HG03521 (cell line): ENCODE results near the gene NDUFA6.
A peak's percentile ranks its signal among the peaks of the same experiment; 100 is the strongest.
"Not testable (repeated sequence)": the region's sequence is repeated elsewhere in the genome, so short reads cannot be mapped to it uniquely, and the experiment has no call there.

ENCODE experiments used
- ATAC-seq: cut with Tn5 transposase; IDR thresholded peaks from one replicate; pipeline ENCODE4 v1.9.1; 2021; ENCODE audit warnings: mild to moderate bottlenecking, moderate library complexity; ENCODE audit not compliant: unreplicated experiment

The NDUFA6 gene

GRCh38 chr22:42090596-42091454 lies at the start of gene NDUFA6:
TSS of gene NDUFA6 (minus strand) at chr22:42090772. CDS start at chr22:42090744, 28 bp downstream.
- ATAC-seq = peak; percentile 92

- ATAC-seq = not testable (repeated sequence)
Observed at GRCh38 chr22:42140153-42140552, 49.6 kb upstream of the NDUFA6 start.

GRCh38 chr22:42139508-42139907 lies 48.9 kb upstream of the NDUFA6 start:
- ATAC-seq = not testable (repeated sequence)

DNA sequence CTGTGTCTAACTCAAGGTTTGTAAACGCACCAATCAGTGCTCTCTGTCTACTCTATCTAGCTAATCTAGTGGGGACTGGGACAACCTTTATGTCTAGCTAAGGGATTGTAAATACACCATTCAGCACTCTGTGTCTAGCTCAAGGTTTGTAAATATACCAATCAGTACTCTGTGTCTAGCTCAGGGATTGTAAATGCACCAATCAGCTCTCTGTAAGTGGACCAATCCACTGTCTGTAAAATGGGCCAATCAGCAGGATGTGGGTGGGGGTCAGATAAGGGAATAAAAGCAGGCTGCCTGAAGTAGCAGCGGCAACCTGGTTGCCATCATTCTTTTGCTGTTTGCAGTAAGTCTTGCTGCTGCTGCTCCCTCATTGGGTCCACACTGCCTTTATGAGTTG lies 48.4 kb upstream of the NDUFA6 start:
- no peak for ATAC-seq

DNA sequence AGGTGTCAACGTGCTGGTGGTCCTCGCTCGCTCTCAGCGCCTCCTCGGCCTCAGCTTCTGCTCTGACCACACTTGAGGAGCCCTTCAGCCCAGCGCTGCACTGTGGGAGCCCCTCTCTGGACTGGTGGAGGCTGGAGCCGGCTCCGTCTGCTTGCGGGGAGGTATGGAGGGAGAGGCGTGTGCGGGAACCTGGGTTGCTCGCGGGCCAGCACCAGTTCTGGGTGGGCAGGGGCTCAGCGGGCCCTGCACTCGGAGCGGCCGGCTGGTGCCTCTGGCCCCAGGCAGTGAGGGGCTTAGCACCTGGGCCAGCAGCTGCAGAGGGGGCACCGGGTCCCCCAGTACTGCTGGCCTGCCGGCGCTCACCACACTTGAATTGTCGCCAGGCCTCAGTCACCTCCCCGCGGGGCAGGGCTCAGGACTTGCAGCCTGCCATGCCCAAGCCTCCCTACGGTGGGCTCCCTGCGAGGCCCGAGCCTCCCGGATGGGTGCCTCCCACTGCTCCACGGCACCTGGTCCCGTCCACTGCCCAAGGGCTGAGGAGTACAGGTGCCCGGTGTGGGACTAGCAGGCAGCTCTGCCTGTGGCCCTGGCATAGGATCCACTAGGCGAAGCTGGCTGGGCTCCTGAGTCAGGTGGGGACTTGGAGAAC lies 47.7 kb upstream of the NDUFA6 start:
- ATAC-seq = no peak

DNA sequence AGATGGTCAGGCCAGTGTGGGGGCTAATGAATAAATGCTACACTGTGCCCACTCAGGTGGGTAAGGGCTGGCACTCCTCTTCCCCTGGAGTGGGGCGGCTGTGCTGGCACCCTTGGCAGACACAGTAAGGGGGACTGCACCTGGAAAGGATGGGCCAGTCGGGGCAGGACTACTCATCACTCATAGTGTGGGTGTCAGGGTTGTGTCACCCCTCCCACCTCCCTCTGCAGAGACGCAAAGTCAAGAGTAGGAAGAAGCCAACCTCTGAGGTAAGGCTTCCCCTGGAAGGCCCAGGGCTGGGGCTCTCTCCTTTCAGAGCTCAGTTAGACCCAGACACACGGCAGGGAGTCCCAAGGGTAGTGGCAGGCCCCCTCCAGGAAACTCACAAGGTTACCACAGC lies 45.1 kb upstream of the NDUFA6 start:
- not testable (repeated sequence) for ATAC-seq

GRCh38 chr22:42134100-42135020 lies 43.8 kb upstream of the NDUFA6 start:
- ATAC-seq = no peak

- no peak for ATAC-seq
Observed at GRCh38 chr22:42132457-42132856, 41.9 kb upstream of the NDUFA6 start.

GRCh38 chr22:42131562-42131961 lies 41.0 kb upstream of the NDUFA6 start:
- ATAC-seq = no peak

DNA sequence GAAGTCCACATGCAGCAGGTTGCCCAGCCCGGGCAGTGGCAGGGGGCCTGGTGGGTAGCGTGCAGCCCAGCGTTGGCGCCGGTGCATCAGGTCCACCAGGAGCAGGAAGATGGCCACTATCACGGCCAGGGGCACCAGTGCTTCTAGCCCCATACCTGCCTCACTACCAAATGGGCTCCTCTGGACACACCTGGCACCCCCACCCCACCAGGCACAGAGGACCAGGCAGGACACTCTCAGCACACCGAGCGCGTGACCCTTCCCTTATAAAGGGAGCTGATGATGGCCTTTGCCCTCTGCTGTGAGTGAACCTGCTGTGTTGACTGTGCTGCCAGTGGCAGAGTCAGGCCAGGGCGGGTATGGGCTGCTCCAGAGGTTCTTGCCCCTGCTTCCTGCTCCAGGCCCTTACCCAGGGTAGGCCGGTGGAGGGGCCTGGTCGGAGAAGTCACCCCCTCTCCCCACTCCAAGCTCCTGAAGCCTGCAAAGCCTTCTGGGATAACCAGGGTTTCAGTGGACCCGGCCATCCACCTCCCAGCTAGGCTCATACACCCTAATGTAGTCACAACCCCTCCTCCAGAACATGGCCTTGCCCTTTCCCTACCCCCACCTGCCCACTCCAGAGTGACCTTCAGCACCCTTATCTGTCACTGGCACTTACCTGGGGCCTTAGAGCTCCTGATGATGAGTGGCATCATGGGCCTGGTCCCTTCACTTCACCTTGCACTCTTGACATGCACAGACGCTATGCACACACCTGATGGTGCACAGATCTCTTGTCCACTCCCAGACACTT lies 40.3 kb upstream of the NDUFA6 start, which contains the start of gene CYP2D6:
CYP2D6 (minus strand) TSS at position 172 of the 793 bp plus-strand sequence; CDS start at position 153, 19 bp downstream.
- not testable (repeated sequence) for ATAC-seq

DNA sequence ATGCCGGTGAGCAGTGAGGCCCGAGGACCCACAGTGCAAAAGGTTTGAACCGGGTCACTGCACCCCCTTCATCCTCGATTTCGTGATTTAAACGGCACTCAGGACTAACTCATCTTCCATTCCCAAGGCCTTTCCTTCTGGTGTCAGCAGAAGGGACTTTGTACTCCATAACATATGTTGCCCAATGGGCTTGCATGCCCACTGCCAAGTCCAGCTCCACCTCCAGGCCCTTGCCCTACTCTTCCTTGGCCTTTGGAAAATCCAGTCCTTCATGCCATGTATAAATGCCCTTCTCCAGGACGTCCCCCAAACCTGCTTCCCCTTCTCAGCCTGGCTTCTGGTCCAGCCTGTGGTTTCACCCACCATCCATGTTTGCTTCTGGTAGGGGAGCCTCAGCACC lies 39.6 kb upstream of the NDUFA6 start:
- not testable (repeated sequence) for ATAC-seq

- not testable (repeated sequence) for ATAC-seq
Observed at GRCh38 chr22:42128776-42129694, 38.5 kb upstream of the NDUFA6 start.

DNA sequence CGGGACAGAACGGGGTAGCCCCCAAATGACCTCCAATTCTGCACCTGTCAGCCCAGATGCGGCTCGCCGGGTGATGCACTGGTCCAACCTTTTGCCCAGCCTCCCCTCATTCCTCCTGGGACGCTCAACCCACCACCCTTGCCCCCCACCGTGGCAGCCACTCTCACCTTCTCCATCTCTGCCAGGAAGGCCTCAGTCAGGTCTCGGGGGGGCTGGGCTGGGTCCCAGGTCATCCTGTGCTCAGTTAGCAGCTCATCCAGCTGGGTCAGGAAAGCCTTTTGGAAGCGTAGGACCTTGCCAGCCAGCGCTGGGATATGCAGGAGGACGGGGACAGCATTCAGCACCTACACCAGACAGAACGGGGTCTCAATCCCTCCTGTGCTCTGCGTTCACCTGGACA lies 37.4 kb upstream of the NDUFA6 start:
- not testable (repeated sequence) for ATAC-seq

DNA sequence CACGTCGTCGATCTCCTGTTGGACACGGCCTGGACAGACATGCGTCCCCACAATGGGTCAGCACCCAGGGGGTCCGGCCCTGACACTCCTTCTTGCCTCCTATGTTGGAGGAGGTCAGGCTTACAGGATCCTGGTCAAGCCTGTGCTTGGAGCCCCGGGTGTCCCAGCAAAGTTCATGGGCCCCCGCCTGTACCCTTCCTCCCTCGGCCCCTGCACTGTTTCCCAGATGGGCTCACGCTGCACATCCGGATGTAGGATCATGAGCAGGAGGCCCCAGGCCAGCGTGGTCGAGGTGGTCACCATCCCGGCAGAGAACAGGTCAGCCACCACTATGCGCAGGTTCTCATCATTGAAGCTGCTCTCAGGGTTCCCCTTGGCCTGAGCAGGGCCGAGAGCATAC lies 37.0 kb upstream of the NDUFA6 start:
- no peak for ATAC-seq

- ATAC-seq = not testable (repeated sequence)
Observed at GRCh38 chr22:42123529-42123928, 33.0 kb upstream of the NDUFA6 start.

DNA sequence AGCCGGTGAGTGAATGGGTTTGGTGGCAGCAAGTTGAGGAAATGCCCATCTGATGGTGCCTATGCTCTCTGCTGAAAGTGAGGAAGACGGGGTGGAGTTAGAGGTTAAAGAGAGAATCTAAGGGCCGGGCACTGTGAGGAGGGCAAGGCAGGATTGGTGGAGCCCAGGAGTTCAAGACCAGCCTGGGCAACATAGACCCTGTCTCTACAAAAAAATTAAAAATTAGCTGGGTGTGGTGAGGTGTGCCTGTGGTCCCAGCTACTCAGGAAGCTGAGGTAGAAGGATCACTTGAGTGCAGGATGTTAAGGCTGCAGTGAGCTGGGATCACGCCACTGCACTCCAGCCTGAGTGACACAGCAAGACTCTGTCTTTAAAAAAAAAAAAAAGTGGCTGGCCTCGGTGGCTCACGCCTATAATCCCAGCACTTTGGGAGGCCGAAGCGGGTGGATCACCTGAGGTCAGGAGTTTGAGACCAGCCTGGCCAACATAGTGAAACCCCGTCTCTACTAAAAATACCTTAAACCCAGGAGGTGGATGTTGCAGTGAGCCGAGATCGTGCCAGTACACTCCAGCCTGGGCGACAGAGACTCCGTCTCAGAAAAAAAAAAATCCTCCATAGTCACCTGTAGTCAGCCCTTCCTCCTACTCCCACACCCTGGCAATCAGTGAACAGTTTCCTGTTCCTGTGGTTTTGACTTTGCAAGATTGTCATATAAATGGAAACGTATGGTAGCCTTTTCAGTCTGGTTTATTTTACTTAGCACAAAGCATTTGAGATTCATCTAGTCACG lies 29.9 kb upstream of the NDUFA6 start:
- ATAC-seq = not testable (repeated sequence)

GRCh38 chr22:42116848-42117424 lies 26.4 kb upstream of the NDUFA6 start:
- ATAC-seq = no peak

DNA sequence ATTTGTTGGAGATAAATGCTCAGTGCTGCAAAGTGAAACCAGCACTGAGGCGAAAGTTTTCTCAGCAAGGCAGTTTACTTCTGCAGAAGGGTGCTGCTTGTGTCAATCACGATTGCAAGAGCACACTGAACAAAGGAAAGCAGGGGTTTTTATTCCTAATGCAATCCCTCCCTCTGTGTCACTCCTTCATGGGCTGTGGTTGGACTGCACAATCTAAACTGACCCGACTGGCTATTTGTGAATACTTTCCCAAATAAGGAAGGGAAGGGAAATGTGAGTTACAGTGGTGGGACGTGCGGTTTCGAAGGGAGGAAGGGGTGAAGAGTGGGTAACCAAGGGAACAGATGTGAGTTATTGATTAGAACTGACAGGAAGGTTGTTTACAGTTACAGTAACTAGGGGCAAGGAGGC lies 24.9 kb upstream of the NDUFA6 start:
- ATAC-seq = not testable (repeated sequence)
